ENCODE results near the gene KIZ.

The KIZ gene

GRCh38 chr20:21125849-21126580 lies at the start of gene KIZ:
KIZ (plus strand) TSS chr20:21126082; CDS start chr20:21126116, 34 bp downstream.
- H3K27ac ChIP-seq (ENCODE audit: low read length): peak within 1 kb of the TSS; percentile 82
- H3K27me3 ChIP-seq (ENCODE audit: low read depth, low read length): no peaks in the 10 kb centered on the region
- H3K36me3 ChIP-seq (ENCODE audit: control insufficient read depth in 1 of 2, insufficient read depth in 2 of 2, low read length in 2 of 2): peaks cover 0 to 3% of the 10 kb centered on the region in 2 donors
- H3K4me3 ChIP-seq (ENCODE audit: low read depth in 1 of 2, low read length in 2 of 2): peak within 1 kb of the TSS; percentile 92 to 93
- peaks cover 0 to 8% of the 10 kb centered on the region in 2 donors for H3K4me1 ChIP-seq (ENCODE audit: control insufficient read depth in 1 of 2, insufficient read depth in 2 of 2, low read length in 2 of 2)
- no peaks in the 10 kb centered on the region for H3K9me3 ChIP-seq (ENCODE audit: control insufficient read depth in 1 of 2, low read length in 2 of 2)

GRCh38 chr20:21077809-21078345 lies 48.0 kb upstream of the KIZ start:
- Histone ChIP-seq H3K9me3 (ENCODE audit: control insufficient read depth in 1 of 2, low read length in 2 of 2) (no peaks in the 10 kb centered on the region), H3K4me1 (ENCODE audit: control insufficient read depth in 1 of 2, insufficient read depth in 2 of 2, low read length in 2 of 2) (no peaks in the 10 kb centered on the region), H3K4me3 (ENCODE audit: low read depth in 1 of 2, low read length in 2 of 2) (no peak overlapping the region), H3K27me3 (ENCODE audit: low read depth, low read length) (no peaks in the 10 kb centered on the region), H3K27ac (ENCODE audit: low read length) (no peak overlapping the region), H3K36me3 (ENCODE audit: control insufficient read depth in 1 of 2, insufficient read depth in 2 of 2, low read length in 2 of 2) (no peaks in the 10 kb centered on the region)

DNA sequence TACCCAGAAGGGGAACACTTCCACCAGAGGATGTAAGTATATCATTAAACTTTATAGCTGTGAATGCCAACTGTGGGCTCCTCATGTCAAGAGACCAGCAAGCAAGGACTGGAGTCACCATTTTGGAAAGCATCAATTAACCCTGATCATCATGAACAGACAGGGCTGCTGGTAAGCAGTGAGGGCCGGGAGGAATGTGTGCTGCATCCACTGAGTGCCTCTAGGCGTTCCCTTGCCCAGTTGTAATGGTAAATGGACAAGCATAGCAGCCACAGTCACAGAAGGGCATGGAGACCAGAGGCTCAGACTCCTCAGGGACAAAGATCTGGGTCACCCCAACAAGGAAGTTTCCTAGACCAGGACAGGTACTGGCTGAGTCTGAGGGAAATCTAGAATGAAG lies 43.3 kb upstream of the KIZ start:
- Histone ChIP-seq H3K9me3 (ENCODE audit: control insufficient read depth in 1 of 2, low read length in 2 of 2) (no peaks in the 10 kb centered on the region), H3K27me3 (ENCODE audit: low read depth, low read length) (no peaks in the 10 kb centered on the region), H3K27ac (ENCODE audit: low read length) (no peak overlapping the region), H3K4me1 (ENCODE audit: control insufficient read depth in 1 of 2, insufficient read depth in 2 of 2, low read length in 2 of 2) (no peaks in the 10 kb centered on the region), H3K36me3 (ENCODE audit: control insufficient read depth in 1 of 2, insufficient read depth in 2 of 2, low read length in 2 of 2) (no peaks in the 10 kb centered on the region), H3K4me3 (ENCODE audit: low read depth in 1 of 2, low read length in 2 of 2) (no peak overlapping the region)

DNA sequence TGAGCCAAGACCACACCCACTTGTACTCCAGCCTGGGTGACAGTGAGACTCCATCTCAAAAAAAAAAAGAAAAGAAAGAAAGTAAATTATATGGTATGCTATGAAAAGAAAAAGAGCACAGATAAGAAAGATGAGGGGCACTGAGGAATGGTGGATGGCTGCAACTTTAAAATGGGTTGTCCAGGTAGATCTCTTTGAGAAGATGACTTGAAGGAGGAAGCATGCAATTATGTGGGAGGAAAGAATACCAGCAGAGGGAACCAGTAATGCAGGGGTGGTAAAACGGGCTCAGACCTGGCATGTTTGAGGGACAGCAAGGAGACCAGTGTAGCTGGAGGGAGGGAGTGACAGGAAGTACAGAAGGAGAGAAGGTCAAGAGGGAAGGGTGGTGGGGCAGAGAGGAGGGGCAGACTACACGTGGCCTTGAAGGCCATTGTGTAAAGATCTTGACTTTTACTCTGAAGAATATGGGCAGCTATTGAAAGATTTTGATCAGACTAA lies 42.0 kb upstream of the KIZ start:
- H3K27me3 ChIP-seq (ENCODE audit: low read depth, low read length): no peaks in the 10 kb centered on the region
- H3K36me3 ChIP-seq (ENCODE audit: control insufficient read depth in 1 of 2, insufficient read depth in 2 of 2, low read length in 2 of 2): no peaks in the 10 kb centered on the region
- no peak overlapping the region for H3K4me3 ChIP-seq (ENCODE audit: low read depth in 1 of 2, low read length in 2 of 2)
- H3K27ac ChIP-seq (ENCODE audit: low read length): no peak overlapping the region
- no peaks in the 10 kb centered on the region for H3K4me1 ChIP-seq (ENCODE audit: control insufficient read depth in 1 of 2, insufficient read depth in 2 of 2, low read length in 2 of 2)
- no peaks in the 10 kb centered on the region for H3K9me3 ChIP-seq (ENCODE audit: control insufficient read depth in 1 of 2, low read length in 2 of 2)

DNA sequence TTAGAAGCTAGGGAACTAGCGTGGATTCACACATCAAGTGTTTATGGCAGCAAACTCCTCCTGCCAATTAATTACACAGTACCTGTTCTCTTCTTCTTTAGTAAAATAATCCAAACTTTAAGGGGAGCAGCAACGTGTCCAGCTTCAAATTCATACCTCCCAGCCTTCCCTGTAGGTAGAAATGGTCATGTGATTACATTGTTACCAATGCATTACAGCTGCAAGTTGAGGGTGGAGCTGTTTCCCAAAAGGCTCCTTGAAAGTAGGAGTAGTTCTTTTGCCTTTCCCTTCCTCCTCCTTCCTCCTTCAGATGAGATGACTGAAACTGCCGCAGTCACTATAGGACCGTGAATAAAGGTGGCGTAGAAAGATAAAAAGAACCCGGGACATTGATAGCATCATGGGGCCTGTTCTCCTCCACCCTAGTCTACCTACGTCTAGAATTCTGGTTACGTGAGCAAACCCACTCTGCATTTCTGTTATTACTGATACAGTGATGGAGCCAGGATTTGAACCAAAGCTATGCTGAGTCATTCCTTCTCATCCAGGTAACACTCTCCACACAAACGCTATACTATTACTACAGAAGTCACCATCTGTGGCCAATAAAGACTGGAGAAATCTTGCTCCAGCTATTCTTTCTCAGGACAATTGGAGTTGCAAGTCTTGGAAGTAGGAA lies 37.9 kb upstream of the KIZ start:
- Histone ChIP-seq H3K27me3 (ENCODE audit: low read depth, low read length) (peaks cover 3% of the 10 kb centered on the region), H3K9me3 (ENCODE audit: control insufficient read depth in 1 of 2, low read length in 2 of 2) (no peaks in the 10 kb centered on the region), H3K36me3 (ENCODE audit: control insufficient read depth in 1 of 2, insufficient read depth in 2 of 2, low read length in 2 of 2) (no peaks in the 10 kb centered on the region), H3K4me3 (ENCODE audit: low read depth in 1 of 2, low read length in 2 of 2) (no peak overlapping the region), H3K27ac (ENCODE audit: low read length) (no peak overlapping the region), H3K4me1 (ENCODE audit: control insufficient read depth in 1 of 2, insufficient read depth in 2 of 2, low read length in 2 of 2) (no peaks in the 10 kb centered on the region)

DNA sequence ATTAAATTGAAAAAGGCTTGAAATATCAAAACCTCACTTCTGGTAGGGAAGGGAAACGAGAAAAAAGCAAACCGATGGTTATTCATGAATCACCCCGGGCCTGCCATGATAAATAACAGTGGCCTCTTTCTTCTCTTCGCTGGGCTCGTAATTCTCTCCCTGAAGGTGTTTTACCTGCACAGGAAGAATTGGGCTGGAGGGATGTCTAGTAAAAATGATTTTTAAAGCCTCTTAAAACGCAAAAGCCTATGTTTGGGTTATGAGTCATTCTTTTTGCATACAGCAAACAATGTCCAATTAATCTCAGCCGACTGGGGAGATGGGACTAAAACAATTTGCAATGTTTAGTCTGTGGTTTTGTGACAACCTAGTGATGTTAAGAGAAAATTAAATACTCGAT lies 36.5 kb upstream of the KIZ start:
- no peak overlapping the region for H3K4me3 ChIP-seq (ENCODE audit: low read depth in 1 of 2, low read length in 2 of 2)
- no peak overlapping the region for H3K27ac ChIP-seq (ENCODE audit: low read length)
- no peaks in the 10 kb centered on the region for H3K9me3 ChIP-seq (ENCODE audit: control insufficient read depth in 1 of 2, low read length in 2 of 2)
- no peaks in the 10 kb centered on the region for H3K4me1 ChIP-seq (ENCODE audit: control insufficient read depth in 1 of 2, insufficient read depth in 2 of 2, low read length in 2 of 2)
- no peaks in the 10 kb centered on the region for H3K36me3 ChIP-seq (ENCODE audit: control insufficient read depth in 1 of 2, insufficient read depth in 2 of 2, low read length in 2 of 2)
- peaks cover 3% of the 10 kb centered on the region for H3K27me3 ChIP-seq (ENCODE audit: low read depth, low read length)

GRCh38 chr20:21090111-21090618 lies 35.7 kb upstream of the KIZ start:
- Histone ChIP-seq H3K9me3 (ENCODE audit: control insufficient read depth in 1 of 2, low read length in 2 of 2) (no peaks in the 10 kb centered on the region), H3K4me3 (ENCODE audit: low read depth in 1 of 2, low read length in 2 of 2) (no peak overlapping the region), H3K27ac (ENCODE audit: low read length) (no peak overlapping the region), H3K36me3 (ENCODE audit: control insufficient read depth in 1 of 2, insufficient read depth in 2 of 2, low read length in 2 of 2) (no peaks in the 10 kb centered on the region), H3K27me3 (ENCODE audit: low read depth, low read length) (peaks cover 3% of the 10 kb centered on the region), H3K4me1 (ENCODE audit: control insufficient read depth in 1 of 2, insufficient read depth in 2 of 2, low read length in 2 of 2) (no peaks in the 10 kb centered on the region)

- Histone ChIP-seq H3K4me1 (ENCODE audit: control insufficient read depth in 1 of 2, insufficient read depth in 2 of 2, low read length in 2 of 2) (no peaks in the 10 kb centered on the region), H3K4me3 (ENCODE audit: low read depth in 1 of 2, low read length in 2 of 2) (no peak overlapping the region), H3K9me3 (ENCODE audit: control insufficient read depth in 1 of 2, low read length in 2 of 2) (no peaks in the 10 kb centered on the region), H3K27me3 (ENCODE audit: low read depth, low read length) (peaks cover 3% of the 10 kb centered on the region), H3K27ac (ENCODE audit: low read length) (no peak overlapping the region), H3K36me3 (ENCODE audit: control insufficient read depth in 1 of 2, insufficient read depth in 2 of 2, low read length in 2 of 2) (no peaks in the 10 kb centered on the region)
These were observed 35.2 kb upstream of the KIZ start for GRCh38 chr20:21090721-21091120.

- Histone ChIP-seq H3K36me3 (ENCODE audit: control insufficient read depth in 1 of 2, insufficient read depth in 2 of 2, low read length in 2 of 2) (no peaks in the 10 kb centered on the region), H3K27me3 (ENCODE audit: low read depth, low read length) (peaks cover 7% of the 10 kb centered on the region), H3K27ac (ENCODE audit: low read length) (no peak overlapping the region), H3K4me1 (ENCODE audit: control insufficient read depth in 1 of 2, insufficient read depth in 2 of 2, low read length in 2 of 2) (no peaks in the 10 kb centered on the region), H3K4me3 (ENCODE audit: low read depth in 1 of 2, low read length in 2 of 2) (no peak overlapping the region), H3K9me3 (ENCODE audit: control insufficient read depth in 1 of 2, low read length in 2 of 2) (no peaks in the 10 kb centered on the region)
These were observed 33.1 kb upstream of the KIZ start for GRCh38 chr20:21092806-21093205.

- H3K4me1 ChIP-seq (ENCODE audit: control insufficient read depth in 1 of 2, insufficient read depth in 2 of 2, low read length in 2 of 2): peaks cover 0 to 18% of the 10 kb centered on the region in 2 donors
- H3K27me3 ChIP-seq (ENCODE audit: low read depth, low read length): peaks cover 30% of the 10 kb centered on the region
- no peak overlapping the region for H3K4me3 ChIP-seq (ENCODE audit: low read depth in 1 of 2, low read length in 2 of 2)
- no peak overlapping the region for H3K27ac ChIP-seq (ENCODE audit: low read length)
- no peaks in the 10 kb centered on the region for H3K9me3 ChIP-seq (ENCODE audit: control insufficient read depth in 1 of 2, low read length in 2 of 2)
- no peaks in the 10 kb centered on the region for H3K36me3 ChIP-seq (ENCODE audit: control insufficient read depth in 1 of 2, insufficient read depth in 2 of 2, low read length in 2 of 2)
These were observed 29.4 kb upstream of the KIZ start for GRCh38 chr20:21096321-21097043.

Data from muscle layer of duodenum (tissue), 2 donors.